Measurements from ENCODE around the gene NOS2.
"Not testable (repeated sequence)": the region's sequence is repeated elsewhere in the genome, so short reads cannot be mapped to it uniquely, and the experiment has no call there.

The NOS2 gene

GRCh38 chr17:27725982-27726381 is 74.3 kb downstream of the NOS2 start:
- H3K4me3 ChIP-seq (ENCODE audit: low read depth, low read length); H3K9ac ChIP-seq (ENCODE audit: low read depth, low read length); H3K36me3 ChIP-seq (ENCODE audit: control insufficient read depth, insufficient read depth, low read length); H3K4me1 ChIP-seq (ENCODE audit: control insufficient read depth, insufficient read depth, low read length); H3K27me3 ChIP-seq (ENCODE audit: control insufficient read depth, insufficient read depth, low read length); H3K9me3 ChIP-seq (ENCODE audit: control insufficient read depth, insufficient read depth, low read length): not testable (repeated sequence)

- no peak overlapping the region for H3K4me3 ChIP-seq (ENCODE audit: low read depth, low read length)
These were observed 78.5 kb downstream of the NOS2 start for GRCh38 chr17:27721797-27722196.

More at GRCh38 chr17:27721797-27722196, 78.5 kb downstream of the NOS2 start:
- Histone ChIP-seq H3K36me3 (ENCODE audit: control insufficient read depth, insufficient read depth, low read length) (no peaks in the 10 kb centered on the region), H3K9me3 (ENCODE audit: control insufficient read depth, insufficient read depth, low read length) (no peaks in the 10 kb centered on the region), H3K9ac (ENCODE audit: low read depth, low read length) (no peak overlapping the region), H3K4me1 (ENCODE audit: control insufficient read depth, insufficient read depth, low read length) (no peaks in the 10 kb centered on the region), H3K27me3 (ENCODE audit: control insufficient read depth, insufficient read depth, low read length) (no peaks in the 10 kb centered on the region)
